ENCODE results near the gene RPL35. TPM values are rescaled to one million over a fixed set of nuclear protein-coding genes. Genes with fewer than 3 reads are reported as not detected.

The RPL35 gene
- polyA plus RNA-seq, 1 of the 3 experiments (the other 2 are of a cell fraction): 5,348 TPM

- TF ChIP-seq PBX3 (IDR thresholded peaks at IDR 0.05) (no peak), CTCF (IDR thresholded peaks at IDR 0.05) (no peak), YY1 (IDR thresholded peaks at IDR 0.05; ENCODE audit: low read depth) (no peak), RCOR1 (IDR thresholded peaks at IDR 0.05; ENCODE audit: low read length) (no peak), TAF1 (IDR thresholded peaks at IDR 0.05; ENCODE audit: borderline replicate concordance, low read depth, low read length) (no peak), NFIC (IDR thresholded peaks at IDR 0.05; ENCODE audit: borderline replicate concordance) (no peak), NRF1 (IDR thresholded peaks at IDR 0.05; ENCODE audit: low read depth, low read length) (no peak)
Measured at GRCh38 chr9:124813501-124814163, 48.1 kb downstream of the RPL35 start (continued).

GRCh38 chr9:124813041-124813440, 48.7 kb downstream of the RPL35 start:
- H3K9me2 ChIP-seq: no peaks in the 10 kb centered on the region
- ChIA-PET POLR2A (no interaction called here), CTCF (interaction anchor here (1.2 to 3.3 kb wide), 6 partner anchors 36 to 46 kb away, joined by 3 to 22 read pairs (median 5); partner anchors contain the start of genes NR6A1 and WDR38)
- no peaks in the 10 kb centered on the region for H4K20me1 ChIP-seq (ENCODE audit: insufficient read depth)
- WGBS (ENCODE audit: low lambda C conversion rate): 97% methylated on average over 7 of the region's 7 CpGs
- peak overlapping the region in 1 of 2 experiments; percentile 72; a peak in 2 of 4 replicates for H3K27ac ChIP-seq (ENCODE audit: low read depth in 2 of 2, low read length in 1 of 2)
- H2AFZ ChIP-seq (ENCODE audit: low read depth): no peak overlapping the region
- no peak for TF ChIP-seq REST (IDR thresholded peaks at IDR 0.05; ENCODE audit: low read depth, low read length)
- TF ChIP-seq TAF1 (IDR thresholded peaks at IDR 0.05; ENCODE audit: borderline replicate concordance, low read depth, low read length): no peak
- TF ChIP-seq EZH2phosphoT487 (IDR thresholded peaks at IDR 0.05; ENCODE audit: borderline replicate concordance, low read depth): no peak
- no peak for TF ChIP-seq POLR2AphosphoS5 (IDR thresholded peaks at IDR 0.05; ENCODE audit: low read depth, low read length)
- no peak for TF ChIP-seq CTCF (IDR thresholded peaks at IDR 0.05)
- TF ChIP-seq CHD2 (IDR thresholded peaks at IDR 0.05; ENCODE audit: low read length, partially characterized antibody): no peak
- TF ChIP-seq RCOR1 (IDR thresholded peaks at IDR 0.05; ENCODE audit: low read length): no peak
- TF ChIP-seq IRF3 (IDR thresholded peaks at IDR 0.05; ENCODE audit: low read depth, low read length): no peak
- TF ChIP-seq NFIC (IDR thresholded peaks at IDR 0.05; ENCODE audit: borderline replicate concordance): no peak
- no peak for TF ChIP-seq SIN3A (IDR thresholded peaks at IDR 0.05; ENCODE audit: borderline replicate concordance, low read depth, low read length)
- no peak for TF ChIP-seq SMC3 (IDR thresholded peaks at IDR 0.05; ENCODE audit: low read depth, low read length)
- no peaks in the 10 kb centered on the region for H3K79me2 ChIP-seq (ENCODE audit: insufficient read depth)
- no peak overlapping the region for H3K4me3 ChIP-seq (ENCODE audit: low read depth in 2 of 2, low read length in 1 of 2)
- H3K4me1 ChIP-seq (ENCODE audit: control insufficient read depth in 1 of 2, insufficient read depth in 2 of 2, low read depth in 1 of 2, low read length in 1 of 2): peaks cover 0 to 25% of the 10 kb centered on the region in 2 experiments; a peak in 3 of 4 replicates
- no peaks in the 10 kb centered on the region for H3K27me3 ChIP-seq (ENCODE audit: insufficient read depth)
- no peaks in the 10 kb centered on the region for H3K36me3 ChIP-seq (replicated peaks in 1 of 2; ENCODE audit: control insufficient read depth in 1 of 2, insufficient read depth in 2 of 2, low read length in 1 of 2)
- H3K9ac ChIP-seq: peak overlapping the region; percentile 6; the same call in 1 of the 2 replicates
- H3K9me3 ChIP-seq: no peaks in the 10 kb centered on the region
- H3F3A ChIP-seq (replicated peaks; ENCODE audit: insufficient read depth): peaks cover 27% of the 10 kb centered on the region
- no peak for DNase-seq
- H3K4me2 ChIP-seq: peak overlapping the region; percentile 55; the same call in 1 of the 2 replicates

Data from SK-N-SH (cell line).